AG09309 (cell line): ENCODE measurements around the gene UGT1A9.
"Not testable (repeated sequence)": the region's sequence is repeated elsewhere in the genome, so short reads cannot be mapped to it uniquely, and the experiment has no call there.

ENCODE experiments used
- DNase-seq: peaks from one replicate; pipeline ENCODE4 v3.0.0-alpha.2; 2010; ENCODE audit warnings: low read depth
- H3K4me3 ChIP-seq: 2 replicates; pipeline ENCODE4 v1.5.1; 2011; ENCODE audit warnings: mild to moderate bottlenecking, low read depth, low read length, moderate library complexity; ENCODE audit not compliant: control insufficient read depth
- TF ChIP-seq, protein P1 (sequence below): IDR thresholded peaks from 2 replicates; pipeline ENCODE4 v1.5.1; 2011; ENCODE audit warnings: mild to moderate bottlenecking, low read depth, low read length, inconsistent platforms; ENCODE audit not compliant: insufficient read depth, control insufficient read depth; ENCODE audit errors: missing control alignments

UGT1A9 gene

DNA sequence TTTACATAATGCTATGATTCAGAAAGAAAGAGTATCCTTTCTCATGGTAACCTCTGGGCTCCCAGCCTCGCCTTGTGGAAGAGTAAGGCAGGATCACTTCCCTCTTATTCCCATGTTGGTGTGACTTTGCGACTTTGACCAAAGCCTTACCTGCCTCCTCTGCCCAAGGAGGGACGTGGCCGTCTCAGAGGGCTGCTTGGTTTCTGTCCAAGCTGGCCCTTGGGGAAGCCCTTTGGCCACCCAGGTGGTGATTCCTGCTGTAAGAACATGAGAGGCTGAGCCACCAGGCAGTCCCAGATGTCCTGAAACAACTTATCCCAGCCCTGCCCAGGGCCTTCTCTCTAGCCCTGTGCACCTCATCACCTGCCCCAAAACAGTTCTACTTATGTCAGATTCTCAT is 27.0 kb downstream of the UGT1A9 start:
- H3K4me3 ChIP-seq: no peak overlapping the region
- TF ChIP-seq, protein P1, sequence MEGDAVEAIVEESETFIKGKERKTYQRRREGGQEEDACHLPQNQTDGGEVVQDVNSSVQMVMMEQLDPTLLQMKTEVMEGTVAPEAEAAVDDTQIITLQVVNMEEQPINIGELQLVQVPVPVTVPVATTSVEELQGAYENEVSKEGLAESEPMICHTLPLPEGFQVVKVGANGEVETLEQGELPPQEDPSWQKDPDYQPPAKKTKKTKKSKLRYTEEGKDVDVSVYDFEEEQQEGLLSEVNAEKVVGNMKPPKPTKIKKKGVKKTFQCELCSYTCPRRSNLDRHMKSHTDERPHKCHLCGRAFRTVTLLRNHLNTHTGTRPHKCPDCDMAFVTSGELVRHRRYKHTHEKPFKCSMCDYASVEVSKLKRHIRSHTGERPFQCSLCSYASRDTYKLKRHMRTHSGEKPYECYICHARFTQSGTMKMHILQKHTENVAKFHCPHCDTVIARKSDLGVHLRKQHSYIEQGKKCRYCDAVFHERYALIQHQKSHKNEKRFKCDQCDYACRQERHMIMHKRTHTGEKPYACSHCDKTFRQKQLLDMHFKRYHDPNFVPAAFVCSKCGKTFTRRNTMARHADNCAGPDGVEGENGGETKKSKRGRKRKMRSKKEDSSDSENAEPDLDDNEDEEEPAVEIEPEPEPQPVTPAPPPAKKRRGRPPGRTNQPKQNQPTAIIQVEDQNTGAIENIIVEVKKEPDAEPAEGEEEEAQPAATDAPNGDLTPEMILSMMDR: no peak
- DNase-seq: no peak

DNA sequence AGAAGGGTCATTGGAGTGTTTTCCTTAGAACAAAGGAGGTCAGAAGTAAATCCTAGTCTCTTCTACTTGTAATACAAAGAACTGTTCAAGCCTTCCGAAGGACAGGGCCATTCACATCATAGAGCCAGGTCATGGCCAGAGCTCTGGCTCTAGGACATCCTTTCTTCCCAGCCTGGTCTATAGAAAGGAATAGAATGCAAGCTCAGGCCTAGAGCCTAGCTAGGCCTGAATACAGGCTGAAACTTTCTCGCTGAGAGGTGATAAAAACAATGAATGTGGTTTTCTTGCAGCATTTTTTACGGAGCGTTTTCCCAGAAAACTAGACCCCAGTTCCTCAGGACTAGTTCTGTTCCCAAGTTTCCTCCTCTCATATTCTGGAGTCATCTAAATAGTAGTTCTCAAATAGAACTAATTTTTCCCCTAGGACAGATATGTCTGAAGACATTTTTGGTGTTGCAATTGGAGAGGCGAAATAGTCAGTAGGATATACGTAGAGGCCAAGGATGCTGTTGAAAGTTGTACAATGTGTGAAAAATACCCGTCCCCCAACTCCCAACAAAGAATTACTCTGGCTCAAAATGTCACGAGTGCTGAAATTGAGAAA is 27.8 kb downstream of the UGT1A9 start:
- H3K4me3 ChIP-seq: no peak overlapping the region
- DNase-seq: no peak
- TF ChIP-seq, protein P1: no peak

DNA sequence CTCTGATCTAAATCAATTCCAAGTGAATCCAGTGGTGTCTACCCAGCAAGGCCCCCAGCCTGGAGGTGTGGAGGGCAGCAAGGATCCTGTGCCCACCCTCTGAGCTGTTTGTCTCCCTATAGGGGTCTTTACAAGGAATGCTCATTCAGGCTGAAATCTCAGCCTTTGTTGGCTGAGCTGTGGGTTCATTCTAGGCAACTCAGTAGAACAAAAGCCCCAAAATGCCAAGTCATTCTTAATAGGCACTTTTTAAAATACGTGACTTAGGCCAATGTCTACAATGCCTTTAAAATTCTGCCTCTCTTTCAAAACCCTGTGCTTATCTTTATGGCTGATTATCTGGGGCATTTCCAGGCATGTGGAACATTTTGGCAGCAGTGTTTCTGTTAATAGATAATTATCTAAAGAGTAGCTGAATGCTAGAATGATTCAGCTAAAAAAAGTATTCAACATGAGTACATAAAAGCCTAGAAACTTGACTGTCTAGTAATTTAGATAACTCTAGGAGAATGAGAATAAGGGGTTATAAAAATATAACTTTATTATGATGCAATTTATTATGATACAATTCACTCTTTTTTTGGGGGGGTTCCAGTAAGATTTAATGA is 28.4 kb downstream of the UGT1A9 start:
- TF ChIP-seq, protein P1: no peak
- no peak overlapping the region for H3K4me3 ChIP-seq
- peak; percentile 96 for DNase-seq

DNA sequence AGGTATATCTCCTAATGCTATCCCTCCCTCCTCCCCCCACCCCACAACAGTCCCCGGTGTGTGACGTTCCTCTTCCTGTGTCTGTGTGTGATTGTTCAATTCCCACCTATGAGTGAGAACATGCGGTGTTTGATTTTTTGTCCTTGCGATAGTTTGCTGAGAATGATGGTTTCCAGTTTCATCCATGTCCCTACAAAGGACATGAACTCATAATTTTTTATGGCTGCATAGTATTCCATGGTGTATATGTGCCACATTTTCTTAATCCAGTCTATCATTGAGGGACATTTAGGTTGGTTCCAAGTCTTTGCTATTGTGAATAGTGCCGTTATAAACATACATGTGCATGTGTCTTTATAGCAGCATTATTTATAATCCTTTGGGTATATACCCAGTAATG is 29.1 kb downstream of the UGT1A9 start:
- not testable (repeated sequence) for DNase-seq, H3K4me3 ChIP-seq

DNA sequence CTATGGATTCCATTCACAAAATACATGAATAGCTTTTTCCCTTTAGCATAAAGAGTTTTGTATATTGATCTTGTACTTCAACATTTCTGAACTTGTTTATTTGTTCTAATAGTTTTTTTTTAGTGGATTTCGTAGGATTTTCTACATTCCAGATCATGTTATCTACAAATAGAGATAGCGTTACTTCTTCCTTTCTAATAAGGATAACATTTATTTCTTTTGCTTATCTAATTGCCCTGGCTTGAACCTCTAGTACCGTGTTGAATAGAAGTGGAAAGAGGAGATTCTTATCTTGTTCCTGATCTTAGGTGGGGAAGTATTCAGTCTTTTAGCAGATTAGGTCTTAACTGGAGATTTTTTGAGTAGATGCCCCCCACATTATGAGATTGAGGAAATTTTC is 30.5 kb downstream of the UGT1A9 start:
- no peak overlapping the region for H3K4me3 ChIP-seq
- TF ChIP-seq, protein P1: no peak
- DNase-seq: no peak

DNA sequence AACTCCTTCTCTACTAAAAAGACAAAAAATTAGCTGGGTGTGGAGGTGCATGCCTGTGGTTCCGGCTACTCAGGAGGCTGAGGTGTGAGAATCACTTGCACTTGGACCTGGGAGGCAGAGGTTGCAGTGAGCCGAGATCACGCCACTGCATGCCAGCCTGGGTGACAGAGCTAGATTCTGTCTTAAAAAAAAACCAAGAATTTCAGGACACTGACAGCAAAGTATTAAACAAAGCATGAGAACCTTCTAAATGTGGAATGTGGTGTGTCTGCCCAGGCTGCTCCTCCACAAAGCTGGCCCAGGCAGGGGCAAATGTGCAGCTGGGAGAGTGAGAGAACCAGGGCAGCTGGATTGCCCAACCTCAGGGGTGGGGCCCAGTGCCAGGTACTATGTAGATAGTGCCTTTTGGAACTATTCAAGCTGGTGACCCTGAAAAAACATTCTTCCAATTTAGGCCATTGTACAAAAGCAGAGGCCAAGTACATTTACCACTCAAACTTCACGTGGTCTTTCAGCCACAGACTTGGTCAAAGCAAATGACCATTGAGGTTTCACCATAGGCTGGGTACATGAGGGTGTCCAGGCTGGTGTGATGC is 34.3 kb downstream of the UGT1A9 start:
- DNase-seq: no peak
- TF ChIP-seq, protein P1: no peak
- no peak overlapping the region for H3K4me3 ChIP-seq

DNA sequence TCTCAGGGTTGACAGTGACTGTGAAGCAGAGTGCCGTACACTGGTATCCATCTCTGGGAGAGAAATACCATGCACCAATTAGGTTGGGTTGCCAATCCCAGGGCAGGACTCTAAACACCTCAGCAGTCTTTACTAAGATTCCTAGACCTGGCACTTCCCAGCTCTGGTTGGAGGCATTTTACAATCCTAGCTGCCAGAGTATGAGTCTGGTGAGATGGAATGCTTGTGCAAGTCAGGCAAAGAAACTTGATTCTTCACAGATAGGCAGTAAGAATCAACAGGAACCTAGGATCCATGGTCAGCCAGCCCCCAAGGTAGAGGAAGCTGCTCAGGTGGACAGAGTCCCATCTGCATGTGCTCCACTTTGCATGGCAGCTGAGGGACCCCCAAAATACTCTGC is 35.0 kb downstream of the UGT1A9 start:
- H3K4me3 ChIP-seq: no peak overlapping the region
- peak; percentile 45 for DNase-seq
- TF ChIP-seq, protein P1: no peak
